HCT116 (cell line): ENCODE measurements around the gene FAM185A. TPM values are rescaled to one million over a fixed set of nuclear protein-coding genes. Genes with fewer than 3 reads are reported as not detected.

ENCODE experiments used
- ATAC-seq: fragments of 200-7000 bp; cut with Tn5 transposase; 2 replicates; pipeline ENCODE4 v1.9.1; 2020; ENCODE audit warnings: mild to moderate bottlenecking, moderate library complexity
- BruUV-seq: library from RNA; stranded (reverse); fragments of 400-500 nt; replicated peaks from 2 replicates; lab custom pipeline; 2021; lab: Mats Ljungman, UMichigan
- CTCF ChIA-PET: fragments of 300-600 bp; sonication (Branson Sonifier 250); formaldehyde crosslinking; loops from one replicate; lab custom pipeline; 2021; ENCODE audit warnings: antibody characterized with exemption; lab: Charles Lee
- POLR2A ChIA-PET: fragments of 300-600, 350-600 bp; sonication (Branson Sonifier 250); formaldehyde crosslinking; loops from one replicate; lab custom pipeline; 2021; ENCODE audit warnings: antibody characterized with exemption; lab: Charles Lee
- RAD21 ChIA-PET, 2 experiments: fragments of 300-600 bp; sonication (Branson Sonifier 250); formaldehyde crosslinking; loops; one replicate each; lab custom pipeline; 2023; ENCODE audit warnings: low total read pairs in 2 of 2; ENCODE audit not compliant: uncharacterized antibody in 2 of 2, unreplicated experiment in 2 of 2, low non-redundant PET in 1 of 2; lab: Charles Lee
- DNase-seq: peaks from one replicate; pipeline ENCODE4 v3.0.0-alpha.2; 2010; ENCODE audit warnings: low read depth, low spot score
- H2AFZ ChIP-seq: fragments of 200-600 bp; shearing (Covaris generic), sonication (generic); 2 replicates; pipeline ENCODE4 v1.6.1; 2017; ENCODE audit warnings: low read depth, mixed run types, mixed read lengths, antibody characterized with exemption, low read length; ENCODE audit not compliant: poor library complexity, severe bottlenecking
- H3K27ac ChIP-seq: 2 replicates; pipeline ENCODE4 v1.5.1; 2012; ENCODE audit warnings: low read depth, low read length
- H3K27me3 ChIP-seq: fragments of 200-600 bp; sonication (generic); 2 replicates; pipeline ENCODE4 v1.6.1; 2016; ENCODE audit warnings: mixed run types, low read length, mixed read lengths; ENCODE audit not compliant: insufficient read depth
- H3K36me3 ChIP-seq, 2 experiments: fragments of 200-500 bp in 1 of 2; fragments of 200-600 bp in 1 of 2; sonication (Bioruptor generic) in 1 of 2; sonication (generic) in 1 of 2; 2 replicates each; pipeline versions ENCODE4 v1.5.1 to v1.6.1; 2014 to 2016; ENCODE audit warnings: low read length in 2 of 2, inconsistent platforms in 1 of 2, mixed read lengths in 1 of 2, mixed run types in 1 of 2; ENCODE audit not compliant: insufficient read depth in 2 of 2, control insufficient read depth in 1 of 2
- H3K4me1 ChIP-seq, 2 experiments: fragments of 200-600 bp in 1 of 2; sonication (generic) in 1 of 2; 2 replicates each; pipeline versions ENCODE4 v1.5.1 to v1.6.1; 2012 to 2017; ENCODE audit warnings: low read length in 2 of 2, inconsistent platforms in 1 of 2, mild to moderate bottlenecking in 1 of 2, mixed read lengths in 1 of 2, mixed run types in 1 of 2, moderate library complexity in 1 of 2; ENCODE audit not compliant: insufficient read depth in 2 of 2, control insufficient read depth in 1 of 2
- H3K4me2 ChIP-seq: fragments of 200-600 bp; sonication (generic); 2 replicates; pipeline ENCODE4 v1.6.1; 2017; ENCODE audit warnings: mixed run types, low read length, mixed read lengths
- H3K4me3 ChIP-seq, 2 experiments: fragments of 200-600 bp in 1 of 2; sonication (generic) in 1 of 2; replicated peaks in 1 of 2; 2 replicates each; pipeline ENCODE4 v1.5.1; 2011 to 2016; ENCODE audit warnings: low read length in 2 of 2, control low read depth in 1 of 2, low read depth in 1 of 2, mild to moderate bottlenecking in 1 of 2, mixed read lengths in 1 of 2, mixed run types in 1 of 2
- H3K79me2 ChIP-seq: fragments of 200-600 bp; sonication (generic); 2 replicates; pipeline ENCODE4 v1.6.1; 2017; ENCODE audit warnings: mild to moderate bottlenecking, mixed run types, low read length, moderate library complexity, mixed read lengths; ENCODE audit not compliant: insufficient read depth
- H3K9ac ChIP-seq: fragments of 200-600 bp; sonication (generic); 2 replicates; pipeline ENCODE4 v1.6.1; 2016; ENCODE audit warnings: low read length, mixed read lengths
- H3K9me2 ChIP-seq: fragments of 200-600 bp; sonication (generic), shearing (Covaris generic); 2 replicates; pipeline ENCODE4 v1.6.1; 2017; ENCODE audit warnings: mixed run types, mild to moderate bottlenecking, moderate library complexity; ENCODE audit not compliant: insufficient read depth
- H3K9me3 ChIP-seq, 2 experiments: fragments of 200-500 bp in 1 of 2; fragments of 200-600 bp in 1 of 2; sonication (Bioruptor generic) in 1 of 2; sonication (generic) in 1 of 2; 2 replicates each; pipeline ENCODE4 v1.6.1; 2014 to 2017; ENCODE audit warnings: low read length in 2 of 2, mixed read lengths in 2 of 2, inconsistent platforms in 1 of 2, low read depth in 1 of 2, mild to moderate bottlenecking in 1 of 2, mixed run types in 1 of 2, moderate library complexity in 1 of 2; ENCODE audit not compliant: control insufficient read depth in 1 of 2, insufficient read depth in 1 of 2
- H4K20me1 ChIP-seq: fragments of 200-600 bp; sonication (generic), shearing (Covaris generic); 2 replicates; pipeline ENCODE4 v1.6.1; 2017; ENCODE audit warnings: mixed run types, mild to moderate bottlenecking, moderate library complexity; ENCODE audit not compliant: insufficient read depth
- CEBPB ChIP-seq: IDR thresholded peaks from 2 replicates; pipeline ENCODE4 v1.6.1; 2012; ENCODE audit warnings: low read depth
- ELF1 ChIP-seq: IDR thresholded peaks from 2 replicates; pipeline ENCODE4 v1.6.1; 2012; ENCODE audit warnings: low read depth, borderline replicate concordance
- EZH2 ChIP-seq: fragments of 200-600 bp; sonication (generic); IDR thresholded peaks from 2 replicates; pipeline ENCODE4 v1.6.1; 2017; ENCODE audit warnings: antibody characterized with exemption, mixed run types
- JUND ChIP-seq: IDR thresholded peaks from 2 replicates; pipeline ENCODE4 v1.6.1; 2012
- RAD21 ChIP-seq: IDR thresholded peaks from 2 replicates; pipeline ENCODE4 v1.6.1; 2012; ENCODE audit warnings: low read depth, mild to moderate bottlenecking
- SRF ChIP-seq: IDR thresholded peaks from 2 replicates; pipeline ENCODE4 v1.6.1; 2012; ENCODE audit warnings: low read depth
- TCF7L2 ChIP-seq: IDR thresholded peaks from 2 replicates; pipeline ENCODE4 v1.7.0; 2011; ENCODE audit warnings: borderline replicate concordance, inconsistent platforms; ENCODE audit not compliant: insufficient read depth, insufficient read length; ENCODE audit errors: extremely low read depth
- YY1 ChIP-seq: IDR thresholded peaks from 2 replicates; pipeline ENCODE4 v1.6.1; 2011; ENCODE audit warnings: low read length, low read depth, moderate library complexity, mild to moderate bottlenecking; ENCODE audit not compliant: insufficient replicate concordance; ENCODE audit errors: extremely low read depth
- ZFX ChIP-seq: fragments of 450-650 bp; IDR thresholded peaks from 2 replicates; pipeline ENCODE4 v1.6.1; 2017
- ZNF274 ChIP-seq: fragments of 200-500 bp; sonication (Bioruptor generic); IDR thresholded peaks from 2 replicates; pipeline ENCODE4 v1.6.1; 2014; ENCODE audit warnings: mild to moderate bottlenecking, low read depth, low read length, inconsistent platforms
- intact Hi-C: fragments of 100-400 bp; cut with micrococcal nuclease; formaldehyde crosslinking; loops from 2 replicates; pipeline ENCODE4 v1.10.0; 2022
- total RNA-seq: library from RNA; stranded (reverse); gene quantifications from one replicate; pipeline ENCODE4 v1.2.1, GENCODE V29; 2021; ENCODE audit not compliant: unreplicated experiment
- TF ChIP-seq, protein P1 (sequence below): IDR thresholded peaks from 2 replicates; pipeline ENCODE4 v1.6.1; 2012; ENCODE audit warnings: low read depth
- TF ChIP-seq, protein P2 (sequence below), 3 experiments: fragments of 200-600 bp in 1 of 3; sonication (generic) in 1 of 3; IDR thresholded peaks in 2 of 3; conservative IDR thresholded peaks in 1 of 3; 2 replicates each; pipeline ENCODE4 v1.5.1; 2012 to 2017; ENCODE audit warnings: low read depth in 2 of 3, low read length in 2 of 3, antibody characterized with exemption in 1 of 3, borderline replicate concordance in 1 of 3, control low read depth in 1 of 3, mild to moderate bottlenecking in 1 of 3, mixed read lengths in 1 of 3, mixed run types in 1 of 3, moderate library complexity in 1 of 3; ENCODE audit not compliant: insufficient read depth in 1 of 3

Gene FAM185A
- total RNA-seq, 1 experiment from 2014 or later, result 8.0 TPM

DNA sequence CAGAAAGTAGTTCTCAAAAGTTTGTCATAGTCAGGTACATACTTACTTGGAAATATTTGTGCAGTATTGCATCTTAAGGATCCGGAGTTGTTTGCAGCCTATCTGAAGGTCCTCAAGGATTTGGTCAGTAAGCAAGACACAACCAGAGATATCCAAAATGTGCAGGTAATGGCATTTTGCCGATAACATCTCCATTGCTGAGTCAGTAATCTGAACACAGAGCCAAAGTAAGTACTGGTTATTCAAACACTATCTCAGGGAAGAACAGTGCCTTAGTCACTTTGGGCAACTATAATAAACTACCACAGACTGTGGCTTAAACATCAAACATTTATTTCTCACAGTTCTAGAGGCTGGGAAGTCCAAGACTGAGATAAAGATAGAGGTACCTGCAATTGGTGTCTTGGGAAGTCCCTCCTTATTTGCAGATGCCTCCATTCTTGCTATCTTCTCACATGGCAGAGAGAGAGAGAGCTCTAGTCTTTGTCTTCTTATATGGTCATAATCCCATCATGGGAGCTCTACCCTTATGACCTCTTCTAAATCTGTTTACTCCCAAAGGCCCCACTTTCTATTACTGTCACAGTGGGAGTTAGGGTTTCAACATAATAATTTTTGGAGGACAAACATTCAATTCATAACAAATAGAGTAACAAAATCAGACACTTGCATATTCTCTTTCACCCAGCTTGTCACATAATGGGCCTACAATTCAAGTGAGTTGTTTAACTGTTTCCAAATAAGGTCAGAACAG lies 73.4 kb downstream of the FAM185A start:
- TF ChIP-seq EZH2 (no peak), YY1 (no peak), ELF1 (no peak), CEBPB (no peak), ZNF274 (no peak), SRF (no peak), TCF7L2 (no peak), JUND (no peak), ZFX (no peak), RAD21 (no peak)
- TF ChIP-seq, protein P1, sequence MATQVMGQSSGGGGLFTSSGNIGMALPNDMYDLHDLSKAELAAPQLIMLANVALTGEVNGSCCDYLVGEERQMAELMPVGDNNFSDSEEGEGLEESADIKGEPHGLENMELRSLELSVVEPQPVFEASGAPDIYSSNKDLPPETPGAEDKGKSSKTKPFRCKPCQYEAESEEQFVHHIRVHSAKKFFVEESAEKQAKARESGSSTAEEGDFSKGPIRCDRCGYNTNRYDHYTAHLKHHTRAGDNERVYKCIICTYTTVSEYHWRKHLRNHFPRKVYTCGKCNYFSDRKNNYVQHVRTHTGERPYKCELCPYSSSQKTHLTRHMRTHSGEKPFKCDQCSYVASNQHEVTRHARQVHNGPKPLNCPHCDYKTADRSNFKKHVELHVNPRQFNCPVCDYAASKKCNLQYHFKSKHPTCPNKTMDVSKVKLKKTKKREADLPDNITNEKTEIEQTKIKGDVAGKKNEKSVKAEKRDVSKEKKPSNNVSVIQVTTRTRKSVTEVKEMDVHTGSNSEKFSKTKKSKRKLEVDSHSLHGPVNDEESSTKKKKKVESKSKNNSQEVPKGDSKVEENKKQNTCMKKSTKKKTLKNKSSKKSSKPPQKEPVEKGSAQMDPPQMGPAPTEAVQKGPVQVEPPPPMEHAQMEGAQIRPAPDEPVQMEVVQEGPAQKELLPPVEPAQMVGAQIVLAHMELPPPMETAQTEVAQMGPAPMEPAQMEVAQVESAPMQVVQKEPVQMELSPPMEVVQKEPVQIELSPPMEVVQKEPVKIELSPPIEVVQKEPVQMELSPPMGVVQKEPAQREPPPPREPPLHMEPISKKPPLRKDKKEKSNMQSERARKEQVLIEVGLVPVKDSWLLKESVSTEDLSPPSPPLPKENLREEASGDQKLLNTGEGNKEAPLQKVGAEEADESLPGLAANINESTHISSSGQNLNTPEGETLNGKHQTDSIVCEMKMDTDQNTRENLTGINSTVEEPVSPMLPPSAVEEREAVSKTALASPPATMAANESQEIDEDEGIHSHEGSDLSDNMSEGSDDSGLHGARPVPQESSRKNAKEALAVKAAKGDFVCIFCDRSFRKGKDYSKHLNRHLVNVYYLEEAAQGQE, result no peak
- TF ChIP-seq, protein P2, sequence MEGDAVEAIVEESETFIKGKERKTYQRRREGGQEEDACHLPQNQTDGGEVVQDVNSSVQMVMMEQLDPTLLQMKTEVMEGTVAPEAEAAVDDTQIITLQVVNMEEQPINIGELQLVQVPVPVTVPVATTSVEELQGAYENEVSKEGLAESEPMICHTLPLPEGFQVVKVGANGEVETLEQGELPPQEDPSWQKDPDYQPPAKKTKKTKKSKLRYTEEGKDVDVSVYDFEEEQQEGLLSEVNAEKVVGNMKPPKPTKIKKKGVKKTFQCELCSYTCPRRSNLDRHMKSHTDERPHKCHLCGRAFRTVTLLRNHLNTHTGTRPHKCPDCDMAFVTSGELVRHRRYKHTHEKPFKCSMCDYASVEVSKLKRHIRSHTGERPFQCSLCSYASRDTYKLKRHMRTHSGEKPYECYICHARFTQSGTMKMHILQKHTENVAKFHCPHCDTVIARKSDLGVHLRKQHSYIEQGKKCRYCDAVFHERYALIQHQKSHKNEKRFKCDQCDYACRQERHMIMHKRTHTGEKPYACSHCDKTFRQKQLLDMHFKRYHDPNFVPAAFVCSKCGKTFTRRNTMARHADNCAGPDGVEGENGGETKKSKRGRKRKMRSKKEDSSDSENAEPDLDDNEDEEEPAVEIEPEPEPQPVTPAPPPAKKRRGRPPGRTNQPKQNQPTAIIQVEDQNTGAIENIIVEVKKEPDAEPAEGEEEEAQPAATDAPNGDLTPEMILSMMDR (IDR thresholded peaks at IDR 0.05 in 2 of 3, conservative IDR thresholded peaks at IDR 0.05 in 1 of 3; ENCODE audit: borderline replicate concordance in 1 of 3, insufficient read depth in 1 of 3, low read depth in 2 of 3, low read length in 2 of 3), result no peak
- RAD21 ChIA-PET, result no interaction called here
- no TSS peak for BruUV-seq
- no peak for DNase-seq
- Histone ChIP-seq H4K20me1 (no peaks in the 10 kb centered on the region), H3K4me2 (no peak overlapping the region), H3K27ac (no peak overlapping the region), H2AFZ (no peak overlapping the region), H3K36me3 (peaks cover 0 to 3% of the 10 kb centered on the region in 2 experiments; a peak in 1 of 4 replicates), H3K9me3 (no peaks in the 10 kb centered on the region), H3K79me2 (no peaks in the 10 kb centered on the region), H3K27me3 (no peaks in the 10 kb centered on the region), H3K9me2 (no peaks in the 10 kb centered on the region), H3K4me3 (no peak overlapping the region), H3K4me1 (no peaks in the 10 kb centered on the region), H3K9ac (no peak overlapping the region)
- CTCF ChIA-PET, result no interaction called here
- intact Hi-C loops, result no loop called here
- POLR2A ChIA-PET, result no interaction called here
- no peak for ATAC-seq
